HepG2 (cell line): ENCODE data around the gene SLC45A1. TPM values are rescaled to one million over a fixed set of nuclear protein-coding genes. Genes with fewer than 3 reads are reported as not detected.

Experiments
- ZNF318 ChIP-seq: sonication (generic); formaldehyde crosslinking; IDR thresholded peaks from 2 replicates; pipeline ENCODE4 v1.4.0; 2020; ENCODE audit warnings: mild to moderate bottlenecking, missing genetic modification reagents
- ZNF800 ChIP-seq: sonication (generic); formaldehyde crosslinking; IDR thresholded peaks from 2 replicates; pipeline ENCODE4 v1.4.0; 2020; ENCODE audit warnings: missing genetic modification reagents
- polyA plus RNA-seq, 8 experiments: library from polyadenylated mRNA; depleted of rRNA in 3 of 8; stranded (reverse) in 7 of 8; unstranded in 1 of 8; fragments of >200 nt; fragmentation: Illumina TruSeq in 4 of 8; extraction: Trizol in 4 of 8; gene quantifications; 2 replicates each; pipeline versions ENCODE4 v1.2.1 to v1.2.3, GENCODE V29; 2011 to 2016; ENCODE audit warnings: low read depth in 4 of 8, missing spikeins in 1 of 8, mixed read lengths in 1 of 8; ENCODE audit not compliant: insufficient read depth in 1 of 8
- total RNA-seq, 5 experiments: library from RNA; depleted of rRNA; stranded (reverse); fragments of >200 nt; fragmentation: Illumina TruSeq; extraction: Trizol; gene quantifications; 2 replicates each; pipeline ENCODE4 v1.2.3, GENCODE V29; 2016; ENCODE audit warnings: low read depth in 1 of 5

SLC45A1 gene
- total and polyA plus RNA-seq, 2 of the 13 experiments (the other 11 are each of a cell fraction or from before 2014, with no cell fraction given): not detected

- TF ChIP-seq ZNF318 (no peak), ZNF800 (CRISPR knock-in tag) (no peak)
These were observed 47.9 kb downstream of the SLC45A1 start (continued) for GRCh38 chr1:8365661-8366362.
